HG03159 (cell line): ENCODE data around the gene SINHCAF.
"Not testable (repeated sequence)": the region's sequence is repeated elsewhere in the genome, so short reads cannot be mapped to it uniquely, and the experiment has no call there.

ENCODE experiments used
- ATAC-seq: cut with Tn5 transposase; IDR thresholded peaks from one replicate; pipeline ENCODE4 v1.9.1; 2021; ENCODE audit warnings: mild to moderate bottlenecking, moderate library complexity; ENCODE audit not compliant: unreplicated experiment

The SINHCAF gene, protein sequence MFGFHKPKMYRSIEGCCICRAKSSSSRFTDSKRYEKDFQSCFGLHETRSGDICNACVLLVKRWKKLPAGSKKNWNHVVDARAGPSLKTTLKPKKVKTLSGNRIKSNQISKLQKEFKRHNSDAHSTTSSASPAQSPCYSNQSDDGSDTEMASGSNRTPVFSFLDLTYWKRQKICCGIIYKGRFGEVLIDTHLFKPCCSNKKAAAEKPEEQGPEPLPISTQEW

DNA sequence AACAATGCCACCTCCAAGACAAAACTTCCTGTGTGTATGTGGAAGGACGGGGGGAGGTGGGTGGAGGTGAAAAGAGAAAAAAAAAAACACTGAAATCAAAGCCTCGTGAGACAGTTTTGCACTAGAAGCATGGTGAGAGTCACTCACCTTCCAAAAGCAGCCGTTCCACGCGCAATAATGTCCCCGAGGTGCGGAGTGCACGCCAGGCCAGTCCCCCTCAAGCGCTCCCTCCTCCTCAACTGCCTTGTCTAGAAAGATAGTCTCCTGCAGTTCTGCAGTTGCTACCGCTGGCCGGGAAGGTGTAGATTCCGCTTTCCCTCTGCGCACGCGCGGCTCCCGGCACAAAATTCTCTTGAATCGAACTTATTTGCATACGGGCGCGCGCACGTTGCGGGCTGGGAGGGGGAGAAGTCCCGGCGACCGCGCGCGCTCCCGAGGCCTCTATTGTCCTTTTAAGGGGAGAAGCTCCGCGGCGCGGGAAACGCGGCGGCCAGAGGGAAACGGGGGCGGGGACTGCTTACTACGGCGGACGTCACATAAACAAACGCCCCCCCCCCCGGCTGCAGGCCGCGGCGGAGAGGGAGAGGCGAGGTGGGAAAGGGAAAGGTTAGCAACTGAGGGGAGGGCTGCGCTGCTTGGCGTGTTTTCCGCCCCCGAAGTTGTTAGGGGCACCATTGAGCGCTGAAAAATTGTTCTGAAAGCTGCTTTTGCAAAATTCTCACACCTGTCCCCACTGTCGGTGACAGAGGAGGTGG lies at the start of gene SINHCAF:
Gene SINHCAF (minus strand): TSS at position 274 of the 755 bp plus-strand sequence. CDS start 27,946 bp downstream, outside the sequence.
- peak; percentile 42 for ATAC-seq

DNA sequence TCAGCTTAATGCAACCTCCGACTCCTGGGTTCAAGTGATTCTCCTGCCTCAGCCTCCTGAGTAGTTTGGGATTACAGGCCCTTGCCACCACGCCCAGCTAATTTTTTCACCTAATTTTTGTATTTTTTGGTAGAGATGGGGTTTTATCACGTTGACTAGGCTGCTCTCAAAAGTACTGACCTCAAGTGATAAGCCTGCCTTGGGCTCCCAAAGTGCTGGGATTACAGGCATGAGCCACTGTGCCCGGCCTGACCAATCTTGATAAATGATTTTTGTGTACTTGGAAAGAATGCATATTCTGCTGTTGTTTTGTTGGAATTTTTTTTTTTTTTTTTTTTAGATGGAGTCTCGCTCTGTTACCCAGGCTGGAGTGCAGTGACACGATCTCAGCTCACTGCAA lies 49.5 kb upstream of the SINHCAF start:
- not testable (repeated sequence) for ATAC-seq

DNA sequence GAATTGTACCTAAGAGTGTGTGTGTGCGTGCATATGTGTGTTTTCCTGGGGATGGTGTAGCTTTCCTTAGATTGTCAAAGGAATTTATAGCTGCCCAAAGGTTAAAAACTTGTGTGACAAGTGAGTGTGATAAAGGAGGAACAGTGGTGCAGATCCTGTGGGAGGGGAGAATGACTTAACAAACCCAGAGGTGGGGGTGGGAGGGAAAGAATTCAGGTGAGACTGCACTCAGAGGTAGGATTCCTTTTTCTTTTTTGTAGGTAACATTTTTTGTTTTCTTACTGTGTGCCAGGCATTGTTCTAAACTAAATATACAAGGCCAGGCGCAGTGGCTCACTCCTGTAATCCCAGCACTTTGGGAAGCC lies 45.3 kb upstream of the SINHCAF start:
- ATAC-seq: no peak

DNA sequence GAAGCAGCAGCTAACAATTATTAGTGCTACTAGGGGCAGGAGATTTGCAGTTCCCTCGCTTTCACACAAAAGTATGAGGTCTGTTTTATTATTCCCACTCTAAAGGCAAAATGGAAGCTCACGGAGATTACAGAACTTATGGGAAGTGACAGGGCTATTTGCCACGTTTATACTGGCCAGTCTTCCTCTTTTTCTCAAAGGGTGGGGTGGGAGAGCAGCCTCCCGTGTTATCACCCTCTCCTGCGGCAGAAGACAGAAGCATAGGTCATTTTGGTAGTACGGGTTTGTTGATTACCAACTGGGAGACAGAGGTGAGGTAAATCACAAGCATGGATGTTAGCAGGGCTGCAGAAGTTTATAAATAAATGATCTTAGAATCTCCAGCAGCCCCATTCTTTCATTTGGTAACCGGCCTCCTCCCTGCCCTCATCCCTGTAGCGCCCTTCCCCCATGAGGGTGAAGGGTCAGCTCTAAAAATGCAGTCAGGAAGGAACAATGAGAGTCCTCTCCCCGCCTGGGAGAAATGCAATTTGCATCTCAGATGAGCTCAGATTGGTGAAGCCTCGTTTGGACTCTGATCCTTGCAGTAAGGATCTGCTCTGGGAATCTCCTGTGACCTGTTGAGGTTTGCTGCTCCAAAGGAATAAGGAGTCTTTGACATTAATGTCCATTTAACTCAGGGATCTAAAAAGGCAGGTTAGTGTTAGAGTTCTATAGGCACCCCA lies 44.7 kb upstream of the SINHCAF start:
- no peak for ATAC-seq

DNA sequence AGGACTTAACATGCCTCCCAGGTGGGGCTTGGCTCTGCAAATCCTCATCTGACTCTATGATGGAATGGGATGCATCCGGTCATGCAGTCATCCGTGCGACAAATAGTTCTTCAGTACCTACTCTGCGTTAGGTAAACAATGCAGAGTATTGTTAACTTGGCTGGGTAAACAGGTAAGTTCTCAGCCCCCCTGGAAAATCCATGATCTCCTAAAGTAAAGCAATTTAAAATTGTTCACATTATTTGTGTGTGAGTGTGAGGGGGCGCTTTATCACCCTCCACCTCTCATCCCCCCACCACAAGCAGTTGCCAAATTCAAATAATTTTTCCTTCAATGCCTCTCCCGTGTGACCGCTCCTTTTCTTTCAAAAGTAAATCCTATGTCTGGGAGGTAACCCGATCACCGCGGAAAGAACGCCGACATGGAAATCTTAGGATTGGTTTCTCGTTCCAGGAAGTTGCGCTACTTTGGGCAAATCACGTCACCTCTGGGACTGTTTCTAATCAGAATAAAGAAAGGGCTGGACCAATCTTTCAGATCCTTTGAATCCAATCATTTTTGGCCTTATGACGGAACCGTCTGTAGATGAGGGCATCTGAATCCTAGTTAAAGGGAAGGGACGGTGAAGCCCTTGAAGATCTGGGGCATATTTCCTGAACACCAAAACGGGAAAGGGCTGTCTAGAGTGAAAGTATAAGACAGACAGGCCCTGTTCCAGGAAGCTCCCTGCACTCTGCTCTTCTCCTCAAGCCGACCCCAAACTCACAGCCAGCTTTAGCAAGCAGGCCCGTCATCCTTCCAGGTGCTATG lies 44.0 kb upstream of the SINHCAF start:
- ATAC-seq: no peak

DNA sequence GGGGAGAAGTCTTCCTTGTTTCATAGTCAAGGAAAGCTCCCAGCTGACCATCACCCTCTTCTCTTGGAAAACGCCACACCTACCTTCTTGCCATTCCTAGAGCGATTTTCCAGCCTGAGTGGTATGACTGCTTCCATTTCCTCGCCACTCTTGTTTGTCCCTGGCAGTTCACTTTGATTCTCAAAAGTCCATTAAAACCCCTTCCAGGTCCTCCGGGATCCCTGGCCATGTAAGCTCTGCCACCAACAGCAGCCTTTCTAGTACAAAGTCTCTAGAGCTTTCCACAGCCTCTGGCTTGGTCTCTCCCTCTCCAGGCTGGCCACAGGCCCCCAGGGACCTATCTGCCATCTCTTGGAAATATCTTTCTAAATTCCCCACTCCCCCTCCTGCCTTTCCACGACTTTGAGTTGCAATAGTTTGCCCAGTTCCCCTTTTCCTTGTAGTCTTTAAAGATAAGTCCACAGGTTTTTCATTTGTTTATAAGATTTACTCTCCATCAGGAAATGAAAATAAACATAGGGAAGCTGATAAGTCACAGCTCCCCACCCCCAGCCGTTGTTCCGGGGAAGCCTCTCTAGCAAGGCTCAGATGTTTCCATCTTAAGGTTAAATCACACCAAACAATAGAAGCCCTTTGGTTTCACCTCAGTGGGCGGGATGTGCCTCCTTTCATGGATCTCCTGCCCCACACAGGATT lies 42.9 kb upstream of the SINHCAF start:
- no peak for ATAC-seq

DNA sequence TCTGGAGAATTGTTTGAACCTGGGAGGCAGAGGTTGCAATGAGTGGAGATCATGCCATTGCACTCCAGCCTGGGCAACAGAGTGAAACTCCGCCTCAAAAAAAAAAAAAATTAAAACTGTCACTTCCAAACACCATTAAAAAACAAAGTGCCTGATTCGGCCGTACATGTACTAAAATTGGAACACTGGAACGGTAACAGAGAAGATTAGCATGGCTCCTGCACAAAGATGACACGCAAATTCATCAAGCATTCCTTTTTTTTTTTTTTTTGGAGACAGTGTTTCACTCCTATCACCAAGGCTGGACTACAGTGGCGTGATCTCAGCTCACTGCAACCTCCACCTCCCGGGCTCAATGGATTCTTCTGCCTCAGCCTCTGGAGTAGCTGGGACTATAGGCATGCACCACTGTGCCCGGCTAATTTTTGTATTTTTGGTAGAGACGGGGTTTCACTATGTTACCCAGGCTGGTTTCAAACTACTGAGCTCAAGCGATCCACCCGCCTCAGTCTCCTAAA lies 40.2 kb upstream of the SINHCAF start:
- no peak for ATAC-seq

DNA sequence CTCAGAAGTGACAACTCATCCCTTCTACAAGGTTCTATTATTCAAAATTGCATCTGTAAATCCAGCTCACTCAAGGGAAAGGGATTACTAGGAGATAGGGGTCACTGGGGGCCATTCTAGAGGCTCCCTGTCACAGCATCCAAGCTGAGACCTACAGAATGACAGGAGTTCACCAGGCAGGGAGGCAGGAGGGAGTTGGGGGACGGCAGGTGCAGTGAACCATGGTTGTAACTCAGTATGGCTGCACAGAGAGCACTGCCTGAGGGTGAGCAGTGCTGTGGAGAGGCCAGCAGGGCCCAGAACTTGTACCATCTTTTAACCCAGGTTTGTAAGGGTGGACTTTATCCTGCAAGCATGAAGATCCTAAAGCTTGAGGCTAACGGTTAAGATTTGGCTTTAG lies 37.9 kb upstream of the SINHCAF start:
- ATAC-seq: no peak

DNA sequence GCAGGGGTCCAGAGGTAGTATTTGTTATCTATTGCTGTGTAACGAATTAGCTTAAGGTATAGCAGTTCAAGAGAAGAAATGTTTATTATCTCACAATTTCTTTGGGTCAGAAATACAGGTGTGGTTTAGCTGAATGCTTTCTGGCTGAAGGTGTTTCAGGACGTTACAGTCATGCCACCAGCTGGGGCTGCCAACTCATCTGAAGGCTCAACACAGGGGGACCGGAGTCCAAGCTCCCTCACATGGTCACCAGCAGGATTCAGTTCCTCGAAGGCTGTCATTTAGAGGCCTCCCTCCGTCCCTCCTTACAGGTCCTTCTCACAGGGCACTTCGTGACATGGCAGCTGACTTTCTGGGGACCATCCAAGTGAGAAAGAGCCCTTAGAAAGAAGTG lies 37.5 kb upstream of the SINHCAF start:
- peak; percentile 13 for ATAC-seq

DNA sequence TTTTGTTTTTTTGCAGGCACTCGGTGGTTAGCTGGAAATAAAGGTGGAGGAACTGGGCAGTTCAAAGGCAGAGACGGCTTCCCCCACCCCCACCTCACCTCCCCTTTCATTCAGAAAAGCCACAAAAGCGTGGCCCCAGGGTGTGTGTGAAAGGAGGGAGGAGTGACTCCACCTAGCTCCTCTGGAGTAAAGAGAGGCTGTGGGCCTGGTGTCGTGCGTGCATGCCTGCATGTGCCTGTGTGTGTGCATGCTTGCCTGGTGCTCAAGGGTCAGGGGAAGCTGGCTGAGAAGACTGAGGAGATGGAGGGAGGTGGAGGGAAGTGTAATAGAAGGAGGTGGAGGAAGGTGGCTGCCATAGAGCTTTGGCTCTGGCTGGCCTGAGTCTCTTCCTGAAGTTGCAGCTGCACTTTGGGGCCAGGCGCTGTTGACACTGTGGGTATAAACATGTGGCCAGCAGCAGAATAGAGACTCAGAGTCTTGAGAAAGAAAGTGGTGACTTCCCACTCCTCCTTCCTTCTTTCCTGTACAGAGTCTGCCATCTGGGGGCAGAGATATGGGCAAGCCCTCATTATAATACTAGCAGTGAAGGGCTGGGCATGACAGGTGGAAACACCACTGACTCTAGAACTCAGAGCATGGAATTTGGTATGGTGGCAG lies 36.9 kb upstream of the SINHCAF start:
- ATAC-seq: peak; percentile 74

DNA sequence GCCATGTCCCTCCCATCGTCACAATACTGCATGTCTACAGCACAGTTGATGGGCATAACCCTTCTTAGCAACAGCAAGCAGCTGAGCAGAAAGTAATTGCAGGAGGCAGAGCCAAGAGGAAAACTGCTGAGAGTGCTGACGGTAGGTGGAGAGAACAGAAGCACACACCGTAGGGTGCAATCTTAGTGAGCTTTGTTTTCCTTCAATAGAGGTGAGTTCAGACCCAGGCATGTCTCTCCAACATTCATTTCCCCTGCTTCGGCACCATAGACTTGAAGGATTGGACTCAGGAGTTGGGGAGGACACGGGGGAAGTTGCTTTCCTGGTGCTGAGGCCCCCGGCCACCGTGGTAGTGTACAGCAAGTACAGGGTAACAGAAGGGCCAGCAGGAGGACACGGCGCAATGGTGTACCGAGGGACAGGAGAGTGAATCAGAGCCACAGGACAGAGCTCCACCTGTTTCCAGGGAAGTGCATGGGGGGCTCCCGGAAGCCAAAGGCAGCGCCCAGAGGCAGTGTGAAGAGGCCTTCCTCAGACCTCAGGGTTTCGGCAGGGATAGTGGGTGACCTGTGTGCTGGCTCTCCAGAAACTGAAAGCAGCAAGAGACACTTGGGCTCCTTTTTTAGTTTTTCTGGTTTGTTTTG lies 36.3 kb upstream of the SINHCAF start:
- peak; percentile 48 for ATAC-seq

DNA sequence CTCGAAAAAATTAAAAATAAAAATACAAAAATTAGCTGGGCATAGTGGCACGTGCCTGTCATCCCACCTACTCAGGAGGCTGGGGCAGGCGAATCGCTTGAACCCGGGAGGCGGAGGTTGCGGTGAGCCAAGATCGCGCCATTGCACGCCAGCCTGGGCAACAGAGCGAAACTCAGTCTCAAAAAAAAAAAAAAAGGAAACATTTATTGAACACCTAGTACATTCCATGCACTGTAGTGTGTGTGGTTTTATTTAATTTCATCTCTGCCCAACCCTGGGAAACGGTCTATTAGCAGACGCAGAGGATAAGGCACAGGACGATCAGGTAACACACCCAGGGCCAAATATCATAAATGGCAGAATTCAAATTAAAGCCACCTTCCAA lies 35.8 kb upstream of the SINHCAF start:
- no peak for ATAC-seq

DNA sequence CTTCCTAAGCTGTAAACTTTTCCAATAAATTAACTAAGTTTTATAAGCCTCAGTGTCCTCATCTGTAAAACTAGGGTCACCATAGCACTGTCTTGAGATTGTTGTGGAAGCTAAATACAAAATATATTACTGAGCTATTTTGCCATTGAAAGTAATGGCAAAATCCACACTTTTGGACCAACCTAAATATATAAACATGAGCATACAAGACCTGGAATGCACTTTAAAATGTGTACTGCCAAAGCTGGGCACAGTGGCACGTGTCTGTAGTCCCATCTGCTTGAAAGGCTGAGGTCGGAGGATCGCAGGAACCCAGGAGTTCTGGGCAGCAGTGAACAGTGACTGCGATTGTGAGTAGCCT lies 29.8 kb upstream of the SINHCAF start:
- ATAC-seq: no peak

DNA sequence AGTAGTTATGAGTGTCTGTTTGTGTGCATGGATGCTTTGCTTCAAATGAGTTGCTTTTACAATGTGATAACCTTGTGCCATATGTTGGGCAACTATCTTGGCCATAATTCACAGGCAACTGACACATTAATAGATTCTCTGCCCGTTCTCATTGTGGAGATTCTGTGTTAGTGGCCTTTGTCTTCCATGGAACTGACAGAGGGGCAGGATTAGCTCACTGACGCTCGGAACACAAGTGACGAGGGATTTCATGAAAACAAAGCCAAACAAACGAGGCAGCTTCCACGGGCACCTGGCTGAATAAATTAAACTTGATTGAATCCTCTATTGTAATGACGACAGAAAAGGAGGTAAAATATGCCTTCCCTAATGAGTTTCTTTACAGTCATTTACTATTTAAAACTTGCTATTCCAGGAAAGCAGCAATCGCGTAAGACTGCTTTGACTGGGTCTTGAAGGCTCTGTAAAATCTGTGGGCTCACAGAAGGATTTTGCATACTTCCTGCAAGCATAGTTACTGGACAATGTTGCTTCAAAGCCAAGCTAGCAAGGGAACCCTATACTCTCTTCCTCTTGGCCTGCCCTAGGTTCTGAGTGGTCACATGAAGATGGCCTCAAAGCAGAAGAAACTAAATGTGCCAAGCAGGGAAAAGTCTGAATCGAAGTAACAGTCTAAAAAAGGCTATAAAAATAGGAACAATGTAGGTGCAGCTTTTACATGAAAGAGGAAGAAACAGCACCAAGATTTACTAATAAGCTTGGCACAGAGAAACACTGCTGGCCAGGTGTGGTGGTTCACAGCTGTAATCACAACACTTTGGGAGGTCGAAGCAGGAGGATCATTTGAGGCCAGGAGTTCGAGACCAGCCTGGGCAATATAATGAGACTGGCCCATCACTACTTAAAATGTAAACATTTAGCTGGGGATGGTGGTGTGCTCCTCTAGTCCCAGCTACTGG lies 28.1 kb upstream of the SINHCAF start:
- ATAC-seq: no peak

DNA sequence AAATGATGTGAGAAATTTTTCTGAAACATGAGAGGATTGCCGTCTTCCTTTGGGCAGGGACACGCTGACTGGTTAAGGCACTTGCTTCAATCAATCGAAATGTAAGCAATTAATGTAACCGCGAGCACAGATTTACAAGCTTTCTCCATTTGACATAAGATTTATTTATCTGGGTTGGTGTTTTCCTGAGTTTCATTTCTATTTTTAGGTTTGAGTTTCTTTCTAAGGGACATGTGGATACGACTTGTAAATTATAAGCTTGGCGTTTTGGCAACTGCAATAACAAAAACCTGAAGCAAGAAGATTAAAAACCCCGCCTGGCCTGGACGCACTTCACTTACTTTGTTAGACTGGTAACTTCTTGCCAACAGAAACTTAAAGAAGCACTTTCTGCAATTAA lies 20.3 kb upstream of the SINHCAF start:
- no peak for ATAC-seq

DNA sequence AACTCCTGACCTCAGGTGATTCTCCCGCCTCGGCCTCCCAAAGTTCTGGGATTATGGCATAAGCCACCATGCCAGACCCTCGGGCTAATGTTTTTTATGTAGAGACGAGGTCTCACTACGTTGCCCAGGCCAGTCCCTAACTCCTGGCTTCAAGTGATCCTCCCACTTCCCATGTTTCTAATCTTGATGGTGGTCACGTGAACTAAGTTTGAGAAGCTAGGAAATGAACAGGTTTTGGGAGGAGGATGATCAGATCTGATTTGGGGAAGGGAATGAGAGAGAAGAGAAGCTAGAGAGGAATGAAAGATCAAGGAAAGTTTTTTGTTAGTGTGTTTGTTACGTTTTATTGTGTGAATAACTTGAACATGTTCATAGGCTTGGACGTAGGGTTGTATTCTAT lies 17.2 kb upstream of the SINHCAF start:
- ATAC-seq: no peak

DNA sequence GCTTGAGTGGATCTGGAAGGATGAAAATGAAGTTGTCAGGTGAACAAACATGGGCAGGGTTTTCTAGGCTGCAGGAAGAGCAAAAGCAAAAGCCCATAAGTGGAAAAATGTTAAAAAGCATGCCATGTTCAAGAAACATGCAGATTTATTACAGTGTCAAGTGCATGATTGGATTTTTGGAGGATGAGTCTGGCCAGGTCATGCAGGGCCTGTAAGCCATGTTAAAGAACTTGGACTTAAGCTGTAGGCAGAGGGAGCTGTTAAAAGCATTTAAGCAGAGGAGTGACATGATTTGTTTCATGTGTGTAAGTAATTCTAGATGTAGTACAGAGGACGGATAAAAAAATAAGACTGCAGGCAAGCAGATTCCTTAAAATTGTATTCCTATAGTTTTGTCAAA lies 16.3 kb upstream of the SINHCAF start:
- no peak for ATAC-seq

DNA sequence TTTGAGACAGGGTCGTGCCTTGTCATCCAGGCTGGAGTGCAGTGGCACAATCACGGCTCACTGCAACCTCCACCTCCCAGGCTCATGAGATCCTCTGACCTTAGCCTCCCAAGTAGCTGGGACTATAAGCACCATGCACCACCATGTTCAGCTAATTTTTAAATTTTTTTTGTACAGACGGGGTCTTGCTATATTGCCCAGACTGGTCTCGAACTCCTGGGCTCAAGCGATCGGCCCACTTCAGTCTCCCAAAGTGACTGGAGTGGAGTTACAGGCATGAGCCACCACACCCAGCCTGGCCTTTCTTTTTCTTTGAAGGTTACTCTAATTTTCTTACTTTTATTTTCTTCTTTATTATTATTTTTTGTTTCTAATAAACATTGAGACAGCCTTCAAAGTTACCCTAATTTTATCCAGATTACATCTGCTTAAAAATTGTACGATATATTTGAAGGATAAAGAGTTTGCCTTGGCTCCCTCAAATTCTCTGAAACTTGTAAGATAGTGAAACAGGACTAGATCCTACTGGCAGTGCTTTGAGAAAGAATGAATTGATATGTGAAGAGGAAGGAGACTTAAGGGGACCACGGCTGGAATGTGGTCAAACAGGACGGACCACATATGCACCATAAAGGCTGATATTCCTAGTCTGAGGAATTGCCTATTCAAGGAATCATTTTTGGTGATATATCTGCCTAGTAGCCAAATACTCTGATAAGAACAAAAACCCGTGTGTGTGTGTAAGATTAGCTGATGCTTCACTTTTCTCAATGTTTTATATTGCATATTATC lies 14.1 kb upstream of the SINHCAF start:
- no peak for ATAC-seq
